ENCODE measurements around the gene BACH2.
"Not testable (repeated sequence)": the region's sequence is repeated elsewhere in the genome, so short reads cannot be mapped to it uniquely, and the experiment has no call there.

The BACH2 gene

GRCh38 chr6:90301816-90302215, 5.2 kb upstream of the BACH2 start:
- no peak for DNase-seq

DNA sequence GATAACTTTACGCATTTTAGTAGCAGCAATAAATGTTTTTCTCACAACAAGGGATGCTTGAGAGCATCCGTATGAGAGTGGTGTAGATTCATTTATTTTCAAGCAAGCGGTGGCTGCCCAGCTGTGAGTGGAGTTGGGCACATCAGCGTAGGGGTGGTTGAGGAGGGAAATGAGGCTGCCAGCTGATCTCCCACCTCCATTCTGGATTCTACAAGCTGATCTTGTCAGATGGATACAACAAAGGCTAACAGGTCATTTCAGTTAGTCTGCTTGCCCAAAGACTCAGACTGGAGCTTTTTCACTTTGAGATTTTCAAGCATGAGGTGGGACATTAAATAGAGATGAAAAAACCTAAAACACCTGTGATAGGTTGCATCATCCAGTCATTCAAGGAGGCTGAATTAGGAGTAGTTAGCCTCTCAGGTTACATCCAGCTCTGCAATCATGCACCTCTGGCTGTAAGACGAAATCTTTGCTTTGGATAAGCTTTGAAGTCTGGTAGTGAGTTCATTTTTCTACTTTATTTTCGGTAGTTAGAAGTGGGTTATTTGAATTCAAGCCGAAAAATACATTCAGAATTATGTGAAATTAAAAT, 1.9 kb upstream of the BACH2 start:
- DNase-seq: no peak

DNA sequence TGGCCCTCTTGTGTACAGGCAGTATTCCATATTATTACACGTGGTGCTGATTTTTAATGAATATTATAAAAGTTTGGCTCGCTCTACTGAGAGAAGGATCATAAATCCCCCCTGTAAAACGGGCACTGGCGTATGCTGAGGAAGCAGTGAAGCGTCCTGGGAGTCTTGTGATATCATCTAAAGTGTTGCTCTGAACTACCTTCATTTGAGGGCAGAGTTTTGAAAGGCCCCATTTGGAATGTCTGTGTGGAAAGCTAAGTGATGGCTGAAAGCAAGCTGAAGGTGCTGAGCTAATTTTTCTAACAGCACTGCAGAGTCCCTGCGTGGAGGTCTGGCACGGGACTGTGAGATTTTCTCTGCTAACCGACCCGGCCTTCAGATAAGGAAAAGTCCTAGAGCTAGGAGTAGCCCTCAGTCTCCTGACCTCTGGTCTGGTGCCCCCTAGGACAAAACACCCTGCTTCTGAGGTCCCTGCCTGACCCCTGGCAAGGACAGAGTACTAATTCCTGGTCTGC, 1.3 kb upstream of the BACH2 start:
- DNase-seq: no peak

DNA sequence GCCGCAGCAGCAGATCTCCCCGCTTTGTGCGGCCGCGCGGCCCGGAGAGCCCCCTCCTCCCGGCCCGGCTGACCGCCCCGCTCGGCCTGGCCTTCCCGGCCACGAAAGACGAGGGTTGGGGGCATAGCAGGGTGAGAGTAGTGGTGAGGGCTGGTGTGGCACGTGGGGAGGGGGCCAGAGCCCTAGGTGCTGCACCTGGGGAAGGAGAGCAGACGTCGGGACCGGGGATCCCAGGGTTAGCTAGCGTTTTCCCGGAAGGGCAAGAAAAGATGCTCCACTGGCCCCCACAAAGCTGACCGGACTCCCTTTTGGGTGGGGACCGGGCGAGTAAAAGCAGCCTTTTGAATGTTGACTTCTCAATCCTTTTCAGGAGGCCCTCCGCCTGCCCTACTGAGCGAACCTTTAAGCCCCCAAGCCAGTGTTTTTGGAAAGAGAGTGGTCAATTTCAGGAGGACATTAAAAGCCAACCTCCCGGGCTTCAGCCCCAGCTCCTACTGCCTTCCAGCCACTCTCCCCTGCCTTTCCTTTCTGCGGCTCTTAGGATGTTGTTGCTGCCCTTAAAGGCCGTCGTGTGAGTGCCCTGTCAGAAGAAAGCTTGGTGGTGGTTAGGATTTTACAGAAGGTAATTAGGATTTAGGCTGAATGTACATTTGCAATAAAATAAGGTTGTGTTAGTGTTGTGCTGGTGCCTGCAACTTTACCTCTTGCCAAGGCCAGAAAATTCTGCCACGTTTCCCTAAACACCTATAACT, 648 bp upstream of the BACH2 start:
- no peak for DNase-seq

GRCh38 chr6:90295854-90296340, 746 bp downstream of the BACH2 start:
- peak; percentile 35 for DNase-seq

GRCh38 chr6:90294989-90295853, 1.4 kb downstream of the BACH2 start:
- peak; percentile 10 for DNase-seq

DNA sequence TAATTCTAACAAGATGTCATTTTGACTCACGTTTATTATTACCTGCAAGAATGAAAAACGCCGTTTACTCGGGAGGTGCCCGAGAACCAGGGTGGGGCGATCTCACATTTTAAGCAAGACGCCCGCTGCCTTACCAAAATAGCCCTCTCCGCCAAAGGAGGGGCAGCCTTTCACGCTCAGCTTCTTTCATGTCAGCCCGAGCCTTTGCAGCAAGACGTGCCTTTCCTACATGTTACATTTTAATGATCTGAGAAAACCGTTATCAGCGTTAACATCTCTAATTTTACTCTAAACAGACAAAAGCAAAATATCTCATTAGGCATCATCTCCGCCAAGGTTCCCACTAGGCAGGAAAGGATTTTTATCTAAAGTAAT, 2.0 kb downstream of the BACH2 start:
- no peak for DNase-seq

- no peak for DNase-seq
Measured at GRCh38 chr6:90294008-90294511, 2.6 kb downstream of the BACH2 start.

GRCh38 chr6:90293319-90293953, 3.2 kb downstream of the BACH2 start:
- no peak for DNase-seq

DNA sequence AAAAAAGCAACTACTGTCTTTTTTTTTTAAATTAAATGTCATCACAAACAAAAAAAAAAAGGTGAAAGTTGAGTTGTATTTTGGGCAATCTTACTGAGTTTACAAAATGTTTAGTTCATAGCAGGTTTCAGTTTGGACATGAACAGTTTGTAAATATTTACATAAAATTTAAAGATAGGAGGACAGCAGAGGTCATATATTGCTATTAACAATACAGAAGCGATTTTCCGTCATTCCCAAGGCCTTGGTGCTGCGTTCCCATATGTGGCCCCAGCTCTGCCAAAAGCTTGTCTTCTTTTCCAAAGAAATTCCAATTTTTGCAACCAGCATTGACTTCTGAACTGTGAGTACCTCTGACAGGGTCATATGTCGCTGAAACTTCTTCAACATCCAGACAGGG, 5.1 kb downstream of the BACH2 start:
- DNase-seq: no peak

DNA sequence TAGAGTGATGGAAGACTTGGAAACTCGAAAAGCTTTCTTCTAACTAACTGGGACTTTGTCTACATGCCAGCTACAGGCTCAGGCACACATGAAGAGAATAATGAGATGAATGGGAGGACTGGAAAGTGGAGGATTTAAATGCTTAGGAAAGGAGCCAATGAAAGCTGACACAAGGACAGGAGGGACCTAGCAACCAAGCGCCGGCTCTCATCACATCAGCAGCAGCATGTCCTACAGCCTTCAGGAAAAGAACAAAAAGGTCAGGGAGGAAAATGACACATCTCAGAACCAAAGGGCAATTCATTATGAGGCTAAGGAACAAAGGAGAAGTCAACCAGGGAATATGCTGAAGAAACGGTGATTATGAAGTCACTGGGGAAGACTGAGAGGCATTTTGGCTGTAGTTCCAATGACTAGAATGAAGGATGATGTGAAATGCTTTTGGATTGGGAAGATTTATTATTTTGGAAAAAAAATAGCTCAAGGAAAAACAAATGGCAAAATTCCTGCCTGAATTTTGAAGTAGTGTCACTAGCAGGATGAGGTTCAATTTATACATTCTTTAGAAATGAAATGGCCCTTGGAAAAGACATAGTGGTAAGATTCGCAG, 5.7 kb downstream of the BACH2 start:
- DNase-seq: no peak

GRCh38 chr6:90289902-90290301, 6.7 kb downstream of the BACH2 start:
- no peak for DNase-seq

GRCh38 chr6:90288404-90288803, 8.2 kb downstream of the BACH2 start:
- no peak for DNase-seq

DNA sequence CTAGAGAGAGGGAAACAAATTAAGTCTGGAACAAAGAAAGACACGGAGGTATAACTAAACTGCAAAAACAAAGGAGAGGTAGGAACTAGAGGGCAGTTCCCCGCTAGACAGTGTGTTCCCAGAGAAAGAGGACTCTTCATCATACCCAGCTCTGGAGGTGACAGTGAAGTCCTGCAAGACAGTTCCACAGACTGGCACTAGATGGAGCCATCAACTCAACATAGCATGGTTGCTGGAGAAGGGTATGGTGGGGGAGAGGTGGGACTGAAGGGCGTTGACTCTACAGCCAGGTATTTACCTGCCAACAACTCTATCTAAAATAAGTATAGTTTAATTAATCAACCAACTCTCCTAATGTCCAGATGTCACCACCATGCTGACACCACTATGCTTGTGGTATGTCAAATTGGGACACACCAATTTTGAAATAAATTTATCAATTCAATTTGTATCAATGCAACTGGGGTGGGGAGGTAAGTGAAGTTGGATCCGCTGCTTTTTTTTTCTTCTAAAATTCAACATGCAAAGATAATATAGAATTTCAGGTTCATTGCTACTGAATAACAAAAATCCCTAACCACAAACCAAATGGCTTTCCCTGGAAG, 9.7 kb downstream of the BACH2 start:
- peak; percentile 36 for DNase-seq

GRCh38 chr6:90285611-90286381, 10.8 kb downstream of the BACH2 start:
- no peak for DNase-seq

DNA sequence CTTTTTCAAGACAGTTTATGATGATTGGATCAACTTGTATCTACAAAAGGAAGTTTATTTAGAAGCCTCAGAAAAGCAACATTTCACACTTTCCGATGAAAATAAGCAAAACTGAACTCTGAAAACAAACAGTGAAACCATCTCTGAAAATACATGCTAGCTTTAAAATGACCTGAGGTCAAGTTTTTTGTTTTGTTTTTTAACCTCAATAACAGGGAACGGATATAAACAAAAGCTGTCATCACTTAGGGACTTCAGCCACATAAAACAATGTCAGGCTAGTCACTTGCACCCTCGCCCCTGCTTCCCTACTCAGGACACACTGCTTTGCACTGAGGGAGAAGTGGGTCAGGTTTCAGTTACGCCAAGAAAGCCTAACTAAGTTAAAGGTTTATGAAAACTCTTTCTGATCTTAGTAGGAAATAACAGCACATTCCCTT, 11.6 kb downstream of the BACH2 start:
- DNase-seq: no peak

- no peak for DNase-seq
Measured at GRCh38 chr6:90284236-90285041, 12.2 kb downstream of the BACH2 start.

DNA sequence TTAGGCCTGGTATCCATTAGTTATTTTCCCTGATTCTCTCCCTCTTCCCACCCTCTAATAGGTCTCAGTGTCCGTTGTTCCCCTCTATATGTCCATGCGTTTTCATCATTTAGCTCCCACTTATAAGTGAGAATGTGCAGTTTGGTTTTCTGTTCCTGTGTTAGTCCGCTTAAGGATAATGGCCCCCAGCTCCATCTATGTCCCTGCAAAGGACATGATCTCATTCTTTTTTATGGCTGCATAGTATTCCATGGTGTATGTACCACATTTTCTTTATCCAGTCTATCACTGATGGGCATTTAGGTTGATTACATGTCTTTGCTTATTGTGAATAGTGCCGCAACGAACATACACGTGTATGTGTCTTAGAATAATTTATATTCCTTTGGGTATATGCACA, 14.4 kb downstream of the BACH2 start:
- not testable (repeated sequence) for DNase-seq

DNA sequence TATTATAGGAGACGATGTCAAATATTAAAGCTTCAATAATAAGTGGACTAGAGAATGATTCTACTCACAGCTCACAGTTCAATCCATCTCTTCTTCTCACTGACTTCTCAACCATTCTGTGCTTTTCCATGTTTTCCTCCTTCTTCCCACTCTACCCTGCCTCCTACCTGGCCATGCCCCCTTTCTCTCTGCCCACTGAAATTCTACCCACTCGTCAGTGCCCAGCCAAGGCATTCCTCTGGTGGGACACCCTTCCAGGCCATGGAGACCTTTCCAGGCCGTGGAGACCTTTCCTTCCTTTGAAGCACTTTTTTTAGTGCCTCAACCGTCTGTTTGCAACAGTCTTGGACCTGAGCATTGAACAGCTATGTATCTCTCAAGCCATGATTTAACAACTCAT, 18.5 kb downstream of the BACH2 start:
- DNase-seq: no peak
